ENCODE data around the gene PRELID2.

DNA sequence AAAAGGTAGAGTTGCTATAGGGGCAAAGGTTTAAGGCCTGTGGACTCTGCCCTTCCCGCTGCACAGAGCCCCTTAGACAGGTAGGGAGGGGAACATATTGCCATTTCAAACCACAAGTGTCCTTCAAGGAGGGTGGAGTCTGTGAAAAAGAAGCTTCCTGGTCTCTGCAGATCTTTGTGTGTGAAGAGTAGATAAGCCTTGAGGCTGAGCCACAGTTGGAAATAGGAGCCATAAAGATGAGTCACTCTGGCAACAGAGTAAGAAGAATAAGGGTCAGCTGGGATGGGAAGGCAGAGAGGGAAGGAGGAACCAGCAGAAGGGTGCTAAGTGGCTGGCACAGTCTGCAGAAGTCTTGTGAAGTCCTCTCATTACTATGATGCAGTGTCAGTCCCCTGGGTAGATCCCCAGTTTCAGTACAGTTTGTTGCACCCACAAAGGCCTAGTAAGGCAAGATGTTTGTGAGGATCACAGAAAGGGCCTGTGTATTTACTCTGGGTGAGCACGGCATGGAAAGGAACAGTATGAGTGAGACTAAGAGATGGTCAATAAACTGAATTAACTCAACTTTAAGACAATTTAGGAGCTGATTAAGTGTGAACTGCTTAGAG is 19.6 kb upstream of the PRELID2 start:
- TF ChIP-seq CTCF (optimal IDR thresholded peaks at IDR 0.05 in 1 of 3, IDR thresholded peaks at IDR 0.05 in 1 of 3, conservative IDR thresholded peaks at IDR 0.05 in 1 of 3; ENCODE audit: extremely low read depth in 1 of 3, insufficient read depth in 2 of 3, low read length in 3 of 3), result no peak
- no peak for TF ChIP-seq EZH2 (IDR thresholded peaks at IDR 0.05; ENCODE audit: low read length)
